ENCODE data around the gene SMARCD1.

DNA sequence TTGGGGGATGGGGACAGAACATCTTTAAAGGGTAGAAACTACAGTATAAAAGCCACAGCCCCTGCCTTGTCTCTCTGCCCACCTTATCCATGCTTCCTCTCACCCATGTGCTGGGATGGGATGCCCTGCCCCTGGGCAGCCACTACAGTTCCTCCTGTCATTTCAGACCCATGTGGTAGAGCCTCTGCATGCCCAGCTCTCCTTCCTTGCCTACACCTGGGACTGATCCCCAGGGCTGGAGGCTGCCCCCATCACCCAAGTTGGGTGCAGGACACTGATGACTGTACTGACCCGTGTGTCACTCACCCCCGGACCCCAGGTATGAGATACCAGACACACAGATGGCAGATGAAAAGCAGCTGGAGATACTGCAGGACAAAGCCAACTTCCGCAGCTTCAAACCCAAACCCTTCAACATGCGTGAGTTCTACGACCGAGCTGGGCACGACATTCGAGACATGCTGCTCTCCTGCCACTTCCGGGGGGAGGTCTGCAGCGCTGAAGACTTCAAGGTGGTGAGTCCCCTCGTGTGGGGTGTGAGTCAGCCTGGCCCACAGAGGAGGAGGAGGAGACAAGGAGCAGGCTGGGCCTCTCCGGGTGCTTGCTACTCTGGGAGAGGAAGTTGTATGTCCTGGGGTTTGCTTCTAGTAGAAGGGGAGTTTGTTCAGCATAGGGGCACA, 25.6 kb upstream of the SMARCD1 start:
- TF ChIP-seq, protein P1, sequence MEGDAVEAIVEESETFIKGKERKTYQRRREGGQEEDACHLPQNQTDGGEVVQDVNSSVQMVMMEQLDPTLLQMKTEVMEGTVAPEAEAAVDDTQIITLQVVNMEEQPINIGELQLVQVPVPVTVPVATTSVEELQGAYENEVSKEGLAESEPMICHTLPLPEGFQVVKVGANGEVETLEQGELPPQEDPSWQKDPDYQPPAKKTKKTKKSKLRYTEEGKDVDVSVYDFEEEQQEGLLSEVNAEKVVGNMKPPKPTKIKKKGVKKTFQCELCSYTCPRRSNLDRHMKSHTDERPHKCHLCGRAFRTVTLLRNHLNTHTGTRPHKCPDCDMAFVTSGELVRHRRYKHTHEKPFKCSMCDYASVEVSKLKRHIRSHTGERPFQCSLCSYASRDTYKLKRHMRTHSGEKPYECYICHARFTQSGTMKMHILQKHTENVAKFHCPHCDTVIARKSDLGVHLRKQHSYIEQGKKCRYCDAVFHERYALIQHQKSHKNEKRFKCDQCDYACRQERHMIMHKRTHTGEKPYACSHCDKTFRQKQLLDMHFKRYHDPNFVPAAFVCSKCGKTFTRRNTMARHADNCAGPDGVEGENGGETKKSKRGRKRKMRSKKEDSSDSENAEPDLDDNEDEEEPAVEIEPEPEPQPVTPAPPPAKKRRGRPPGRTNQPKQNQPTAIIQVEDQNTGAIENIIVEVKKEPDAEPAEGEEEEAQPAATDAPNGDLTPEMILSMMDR (conservative IDR thresholded peaks at IDR 0.05) = no peak
- TF ChIP-seq ZFX (IDR thresholded peaks at IDR 0.05) = no peak

All from C4-2B (cell line).